ENCODE data around the gene C2CD4C.

The C2CD4C gene

DNA sequence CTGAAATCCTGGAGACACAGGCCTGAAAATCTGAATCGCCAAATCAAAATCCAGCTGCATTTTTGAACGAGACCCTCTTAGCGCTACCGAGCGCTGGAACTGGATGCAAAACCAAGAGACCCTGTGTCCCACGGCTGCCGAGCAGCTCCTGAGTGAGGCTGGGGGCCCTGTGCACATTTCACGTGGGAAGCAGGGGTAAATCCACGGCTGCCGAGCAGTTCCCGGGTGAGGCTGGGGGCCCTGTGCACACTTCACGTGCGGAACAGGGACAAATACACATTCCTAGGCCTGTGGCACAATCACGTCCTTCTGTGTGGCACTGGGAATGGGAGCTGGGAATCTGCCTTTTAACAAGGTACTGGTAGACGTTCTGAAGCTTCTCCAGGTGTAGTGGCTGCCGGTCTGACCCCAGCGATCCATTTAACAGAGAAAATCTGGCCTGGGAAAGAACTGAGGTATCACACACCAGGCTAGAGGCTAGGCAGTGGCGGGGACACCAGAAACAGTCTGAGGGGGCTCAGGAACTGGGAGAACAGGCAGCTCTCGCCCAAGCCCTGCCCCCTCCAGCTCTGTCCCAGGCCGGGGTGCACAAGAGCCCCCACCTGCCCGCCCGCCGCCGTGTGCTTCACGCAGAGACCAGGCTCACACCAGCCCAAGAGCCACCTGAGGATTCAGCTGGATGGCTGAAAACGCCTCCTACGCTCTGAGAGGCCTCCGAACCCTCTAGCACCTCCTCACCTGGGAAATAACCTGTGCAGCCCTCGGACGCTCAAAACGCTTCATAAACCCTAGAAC, 11.0 kb upstream of the C2CD4C start:
- TF ChIP-seq ZFX (IDR thresholded peaks at IDR 0.05; ENCODE audit: borderline replicate concordance): no peak
- TF ChIP-seq, protein P1, sequence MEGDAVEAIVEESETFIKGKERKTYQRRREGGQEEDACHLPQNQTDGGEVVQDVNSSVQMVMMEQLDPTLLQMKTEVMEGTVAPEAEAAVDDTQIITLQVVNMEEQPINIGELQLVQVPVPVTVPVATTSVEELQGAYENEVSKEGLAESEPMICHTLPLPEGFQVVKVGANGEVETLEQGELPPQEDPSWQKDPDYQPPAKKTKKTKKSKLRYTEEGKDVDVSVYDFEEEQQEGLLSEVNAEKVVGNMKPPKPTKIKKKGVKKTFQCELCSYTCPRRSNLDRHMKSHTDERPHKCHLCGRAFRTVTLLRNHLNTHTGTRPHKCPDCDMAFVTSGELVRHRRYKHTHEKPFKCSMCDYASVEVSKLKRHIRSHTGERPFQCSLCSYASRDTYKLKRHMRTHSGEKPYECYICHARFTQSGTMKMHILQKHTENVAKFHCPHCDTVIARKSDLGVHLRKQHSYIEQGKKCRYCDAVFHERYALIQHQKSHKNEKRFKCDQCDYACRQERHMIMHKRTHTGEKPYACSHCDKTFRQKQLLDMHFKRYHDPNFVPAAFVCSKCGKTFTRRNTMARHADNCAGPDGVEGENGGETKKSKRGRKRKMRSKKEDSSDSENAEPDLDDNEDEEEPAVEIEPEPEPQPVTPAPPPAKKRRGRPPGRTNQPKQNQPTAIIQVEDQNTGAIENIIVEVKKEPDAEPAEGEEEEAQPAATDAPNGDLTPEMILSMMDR (IDR thresholded peaks at IDR 0.05): no peak
- no peak overlapping the region for H3K27ac ChIP-seq

DNA sequence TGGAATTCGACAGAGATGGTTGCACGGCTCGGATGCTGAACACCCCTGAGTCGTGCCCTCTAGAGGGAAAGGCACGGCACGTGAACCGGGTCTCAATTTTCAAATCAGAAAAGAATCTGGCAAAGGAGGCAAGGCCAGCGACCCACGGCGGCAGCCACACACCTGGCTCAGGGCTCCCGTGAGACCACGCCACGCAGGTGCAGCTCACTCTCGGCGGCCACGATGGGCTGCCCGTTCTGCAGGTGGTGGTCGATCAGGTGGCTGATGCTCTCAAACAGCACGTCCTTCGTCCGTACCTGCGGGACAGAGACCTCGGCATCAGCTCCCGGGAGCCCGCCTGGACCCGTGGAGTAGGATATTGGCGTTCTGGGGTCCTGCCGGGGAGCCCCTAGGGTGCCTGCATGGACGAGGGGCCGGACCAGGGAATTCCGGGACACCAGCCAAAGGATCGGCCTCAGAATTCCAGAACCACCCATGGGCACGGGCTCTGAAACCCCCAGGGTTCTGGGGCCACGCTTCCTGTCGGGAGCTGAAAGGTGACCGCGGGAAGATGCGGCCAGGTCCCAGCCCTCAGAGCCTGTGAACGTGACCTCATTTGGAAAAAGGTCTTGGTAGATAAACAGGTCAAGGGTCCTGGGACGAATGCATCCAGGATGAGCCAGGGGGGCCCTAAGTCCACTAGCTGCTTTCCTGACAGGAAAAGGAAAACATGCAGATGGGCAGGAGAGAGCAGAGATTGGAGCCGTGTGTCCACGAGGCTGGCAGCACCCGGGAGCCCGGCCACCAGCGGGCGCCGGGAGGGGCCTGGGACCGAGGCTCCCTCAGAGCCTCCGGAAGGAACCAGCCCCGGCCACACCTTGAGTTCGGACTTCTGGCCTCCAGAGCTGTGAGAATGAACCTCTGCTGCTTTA, 10.1 kb upstream of the C2CD4C start:
- TF ChIP-seq, protein P1 (IDR thresholded peaks at IDR 0.05): no peak
- no peak for TF ChIP-seq ZFX (IDR thresholded peaks at IDR 0.05; ENCODE audit: borderline replicate concordance)
- H3K27ac ChIP-seq: no peak overlapping the region

DNA sequence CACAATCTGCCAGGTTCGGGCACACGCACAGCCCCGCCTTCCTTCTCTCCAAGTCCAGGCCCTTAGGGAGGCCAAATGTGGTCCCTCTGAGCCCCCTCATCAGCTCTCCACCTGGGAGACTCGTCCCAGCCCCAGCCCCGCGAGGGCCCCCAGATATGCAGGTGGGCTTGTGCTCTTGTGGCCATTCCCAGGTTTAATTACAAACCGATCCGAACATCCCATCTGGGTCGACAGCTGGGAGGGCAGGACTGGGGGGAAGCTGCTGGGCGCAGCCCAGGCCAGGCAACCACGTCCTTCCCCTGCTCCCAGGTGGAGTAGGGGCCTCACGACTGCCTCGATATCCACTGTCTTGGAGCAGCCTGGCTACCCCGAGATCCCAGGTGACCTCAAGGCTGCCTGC, 7.5 kb upstream of the C2CD4C start:
- H3K27ac ChIP-seq: no peak overlapping the region
- no peak for TF ChIP-seq ZFX (IDR thresholded peaks at IDR 0.05; ENCODE audit: borderline replicate concordance)
- TF ChIP-seq, protein P1 (IDR thresholded peaks at IDR 0.05): no peak

DNA sequence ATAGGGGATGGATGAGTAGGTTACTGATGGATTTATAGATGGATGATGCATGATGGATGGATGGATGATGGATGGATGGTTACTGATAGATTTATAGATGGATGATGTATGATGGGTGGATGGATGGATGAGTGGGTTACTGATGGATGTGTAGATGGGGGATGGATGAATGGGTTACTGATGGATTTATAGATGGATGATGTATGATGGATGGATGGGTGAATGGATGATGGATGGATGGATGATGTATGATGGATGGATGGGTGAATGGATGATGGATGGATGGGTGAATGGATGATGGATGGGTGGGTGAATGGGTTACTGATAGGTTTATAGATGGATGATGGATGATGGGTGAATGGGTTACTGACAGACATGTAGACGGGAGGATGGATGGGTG, 6.3 kb upstream of the C2CD4C start:
- no peak overlapping the region for H3K27ac ChIP-seq
- TF ChIP-seq, protein P1 (IDR thresholded peaks at IDR 0.05): no peak
- no peak for TF ChIP-seq ZFX (IDR thresholded peaks at IDR 0.05; ENCODE audit: borderline replicate concordance)

DNA sequence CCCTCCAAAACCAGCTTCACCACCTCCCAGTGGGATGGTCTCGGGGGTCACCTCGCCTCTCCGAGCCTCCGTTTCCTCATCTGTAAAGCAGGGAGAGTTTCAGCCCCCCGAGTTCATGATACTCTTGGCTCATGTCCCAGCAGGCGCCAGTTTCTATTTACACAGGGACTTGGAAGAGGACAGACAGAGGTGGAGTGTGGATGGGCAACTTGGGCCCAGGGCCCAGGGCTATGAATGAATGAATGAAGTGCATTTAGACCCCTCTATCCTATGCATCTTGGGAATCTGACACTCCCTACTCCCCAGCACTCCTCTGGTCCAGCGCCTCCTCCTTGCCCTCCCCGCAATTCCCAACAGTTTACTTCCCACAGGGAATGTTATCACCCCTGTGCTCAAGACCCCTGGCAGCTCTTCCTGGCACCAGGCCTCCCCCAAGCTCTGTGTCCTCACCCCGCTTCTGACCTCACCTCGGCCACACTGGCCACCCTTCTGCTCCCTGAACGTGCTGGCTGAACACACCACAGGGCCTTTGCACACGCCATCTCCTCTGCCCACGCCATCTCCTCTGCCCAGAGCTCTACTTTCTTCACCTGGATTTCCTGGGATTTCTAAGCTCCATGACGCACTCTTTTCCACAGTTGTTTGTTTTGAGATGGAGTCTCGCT, 4.9 kb upstream of the C2CD4C start:
- TF ChIP-seq ZFX (IDR thresholded peaks at IDR 0.05; ENCODE audit: borderline replicate concordance): no peak
- TF ChIP-seq, protein P1 (IDR thresholded peaks at IDR 0.05): no peak
- H3K27ac ChIP-seq: no peak overlapping the region

DNA sequence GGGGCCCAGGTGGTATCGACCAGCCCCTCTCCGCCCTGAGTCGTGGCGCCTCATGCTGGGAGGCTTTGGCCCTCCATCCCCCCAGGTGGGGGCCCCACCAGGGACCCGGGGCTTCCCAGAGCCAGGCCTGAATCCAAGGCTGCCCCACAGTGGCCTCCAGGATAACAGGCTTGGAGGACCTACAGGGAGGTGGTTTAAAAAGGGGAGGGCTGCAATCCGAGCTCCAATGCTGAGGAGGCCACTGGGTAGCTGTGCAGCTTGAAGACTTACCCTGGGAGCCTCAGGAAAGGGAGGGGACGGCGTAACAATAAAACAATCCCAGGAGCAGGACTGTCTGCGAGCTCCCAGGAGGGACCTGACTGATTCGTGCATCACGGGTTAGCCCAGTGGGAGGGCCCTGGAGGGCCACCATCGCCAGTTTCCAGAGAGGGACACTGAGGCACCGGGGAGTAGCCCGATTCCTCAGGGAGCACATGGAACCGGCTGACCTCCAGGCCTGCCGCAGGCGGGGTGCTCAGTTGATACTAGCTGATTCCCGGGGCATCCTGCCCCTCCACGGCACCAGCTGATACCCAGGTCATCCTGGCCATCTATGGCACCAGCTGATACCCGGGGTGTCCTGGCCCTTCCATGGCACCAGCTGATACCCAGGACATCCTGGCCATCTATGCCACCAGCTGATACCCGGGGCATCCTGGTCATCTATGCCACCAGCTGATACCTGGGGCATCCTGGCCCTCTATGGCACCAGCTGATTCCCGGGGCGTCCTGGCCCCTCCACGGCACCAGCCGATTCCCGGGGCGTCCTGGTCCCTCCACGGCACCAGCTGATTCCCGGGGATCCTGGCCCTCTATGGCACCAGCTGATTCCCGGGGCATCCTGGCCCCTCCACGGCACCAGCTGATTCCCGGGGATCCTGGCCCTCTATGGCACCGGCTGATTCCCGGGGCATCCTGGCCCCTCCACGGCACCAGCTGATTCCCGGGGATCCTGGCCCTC, 3.7 kb upstream of the C2CD4C start:
- no peak overlapping the region for H3K27ac ChIP-seq
- TF ChIP-seq, protein P1 (IDR thresholded peaks at IDR 0.05): peak; percentile 15; the same call in 1 of the 2 replicates
- TF ChIP-seq ZFX (IDR thresholded peaks at IDR 0.05; ENCODE audit: borderline replicate concordance): no peak
